Measurements from ENCODE around the gene PPM1M.
A peak's percentile ranks its signal among the peaks of the same experiment; 100 is the strongest.

PPM1M gene

DNA sequence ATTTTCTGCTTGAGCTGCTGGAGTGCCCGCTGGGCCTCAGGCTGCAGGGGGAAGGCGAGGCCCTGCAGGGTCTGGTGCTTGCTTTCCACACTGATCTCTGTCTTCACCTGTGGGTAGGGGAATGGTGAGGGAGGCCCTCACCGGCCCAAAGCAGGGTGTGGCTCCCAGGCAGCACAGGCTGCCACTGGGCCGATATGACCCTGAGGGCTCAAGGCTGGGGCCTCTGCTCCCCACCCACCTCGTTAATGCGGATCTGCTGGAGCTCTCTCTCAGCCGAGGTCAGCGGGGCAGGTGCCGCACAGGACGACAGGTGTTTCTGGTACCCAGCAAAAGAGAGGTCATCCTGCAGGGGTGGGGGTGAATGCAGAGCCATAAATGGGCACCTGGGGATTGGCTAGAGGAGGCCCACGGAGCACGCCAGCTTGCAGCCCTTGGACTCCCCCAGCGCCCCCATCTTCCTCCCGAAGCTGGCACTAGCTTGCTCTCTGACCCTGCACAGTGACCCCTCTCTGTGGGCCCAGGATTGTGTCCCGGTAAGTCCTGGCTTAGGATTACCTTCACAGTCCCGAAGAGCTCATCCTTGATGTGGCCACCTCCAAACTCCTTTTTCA lies 14.6 kb upstream of the PPM1M start:
- no peak for DNase-seq (ENCODE audit: low read depth, low spot score)

DNA sequence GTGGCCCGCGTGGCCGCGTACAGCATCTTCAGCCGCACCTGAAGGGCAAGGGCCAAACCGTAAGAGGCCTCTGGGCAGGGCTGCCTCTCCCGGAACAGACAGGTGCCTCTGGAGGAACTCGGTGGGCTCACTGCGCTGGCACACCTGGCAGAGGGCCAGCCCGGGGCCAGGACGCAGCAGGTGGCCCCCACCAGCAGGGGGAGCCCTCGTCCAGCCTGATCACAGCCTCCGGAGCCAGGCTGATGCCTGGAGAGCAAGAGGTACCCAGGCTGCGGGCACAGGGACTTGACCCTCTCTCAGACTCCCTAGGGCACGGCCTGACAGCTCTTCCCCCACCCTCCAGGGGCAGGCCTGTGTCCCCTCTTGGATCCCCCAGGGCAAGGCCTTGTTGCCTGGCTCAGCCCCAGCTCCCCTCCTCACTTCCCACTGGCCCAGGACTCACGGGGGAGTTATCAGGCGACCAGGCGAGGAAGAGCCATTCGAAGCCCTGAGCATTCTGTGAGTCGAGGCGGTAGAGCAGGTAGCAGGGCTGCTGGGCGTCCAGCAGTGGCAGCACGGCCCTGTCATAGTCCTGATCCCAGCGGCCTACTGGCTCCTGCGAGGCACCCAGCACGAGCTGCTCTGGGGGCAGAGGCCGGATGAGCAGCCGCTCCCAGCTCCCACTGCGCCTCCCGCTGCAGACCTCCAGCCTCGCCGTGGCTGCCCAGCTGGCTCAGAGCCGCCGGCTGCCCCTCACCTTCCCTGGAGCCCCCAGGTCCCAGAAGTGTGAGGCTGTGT lies 13.9 kb upstream of the PPM1M start:
- peak; percentile 82 for DNase-seq (ENCODE audit: low read depth, low spot score)

DNA sequence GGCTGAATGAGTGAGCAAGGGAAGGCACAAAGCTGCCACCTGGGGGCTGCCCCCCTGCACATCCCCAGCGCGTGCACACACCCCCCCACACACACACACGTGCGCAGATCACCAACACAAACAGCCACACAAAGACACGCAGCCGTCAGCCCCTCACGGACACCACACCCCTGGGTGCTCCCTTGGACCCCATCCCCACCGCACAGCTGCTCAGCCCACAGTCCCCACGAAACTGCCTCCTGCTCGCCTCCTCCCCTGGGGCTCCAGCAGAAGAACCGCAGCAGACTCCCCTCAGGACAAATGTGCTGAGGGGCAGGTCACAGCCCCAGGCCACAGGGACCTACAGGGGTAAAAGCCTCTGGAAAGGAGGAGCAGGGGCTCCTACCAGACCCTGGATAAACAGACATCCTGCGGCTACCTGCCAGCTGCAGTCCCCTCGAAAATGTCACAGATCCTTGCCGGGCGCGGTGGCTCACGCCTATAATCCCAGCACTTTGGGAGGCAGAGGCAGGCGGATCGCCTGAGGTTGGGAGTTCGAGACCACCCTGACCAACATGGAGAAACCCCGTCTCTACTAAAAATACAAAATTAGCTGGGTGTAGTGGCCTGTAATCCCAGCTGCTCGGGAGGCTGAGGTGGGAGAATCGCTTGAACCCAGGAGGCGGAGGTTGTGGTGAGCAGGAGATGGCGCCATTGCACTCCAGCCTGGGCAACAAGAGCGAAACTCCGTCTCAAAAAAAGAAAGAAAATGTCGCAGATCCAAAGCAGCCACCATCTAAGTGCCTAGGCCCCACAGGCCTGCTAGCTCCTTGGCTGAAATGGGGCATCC lies 13.1 kb upstream of the PPM1M start:
- DNase-seq (ENCODE audit: low read depth, low spot score): no peak

DNA sequence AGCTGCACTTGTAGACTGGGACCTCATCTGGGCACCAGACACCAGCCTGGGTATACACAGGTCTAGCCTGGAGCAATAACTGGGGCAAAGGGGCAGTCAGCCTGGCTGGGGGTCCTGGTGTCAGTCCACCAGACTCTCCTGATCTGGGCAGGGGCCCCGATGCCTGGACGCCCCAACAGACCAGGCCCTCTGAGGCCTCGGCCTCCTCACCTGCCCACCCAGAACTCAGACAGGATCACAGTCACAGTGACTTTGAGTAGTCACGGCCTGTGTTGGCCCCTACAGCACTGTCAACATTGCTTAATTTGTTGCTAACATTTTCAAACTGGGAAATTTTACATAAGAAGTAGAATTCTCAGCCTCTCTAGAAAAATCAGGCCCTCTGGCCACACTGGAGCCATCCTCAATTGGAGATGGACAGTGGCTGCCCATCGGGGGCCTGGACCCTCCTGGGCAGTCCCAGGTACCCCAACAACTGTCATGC lies 12.4 kb upstream of the PPM1M start:
- no peak for DNase-seq (ENCODE audit: low read depth, low spot score)

DNA sequence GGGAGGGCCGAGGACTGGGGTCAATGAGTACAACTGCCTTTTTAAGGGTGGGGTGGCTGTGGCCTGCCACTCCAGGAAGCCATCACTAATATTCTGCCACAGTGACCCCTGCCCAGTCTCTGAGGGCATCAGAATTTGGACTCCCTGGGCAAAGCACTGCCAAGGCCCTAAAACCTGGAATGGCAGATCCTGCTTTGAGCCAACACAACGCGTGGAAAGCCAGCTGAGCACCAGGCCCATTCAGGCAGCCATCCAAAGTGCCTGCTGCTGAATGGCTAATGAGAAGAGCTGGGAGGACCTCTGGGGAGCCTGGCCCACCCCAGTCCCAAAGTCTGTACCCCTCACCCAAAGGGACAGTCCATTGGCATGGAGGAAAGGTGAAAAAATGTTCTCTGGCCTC lies 11.6 kb upstream of the PPM1M start:
- no peak for DNase-seq (ENCODE audit: low read depth, low spot score)

DNA sequence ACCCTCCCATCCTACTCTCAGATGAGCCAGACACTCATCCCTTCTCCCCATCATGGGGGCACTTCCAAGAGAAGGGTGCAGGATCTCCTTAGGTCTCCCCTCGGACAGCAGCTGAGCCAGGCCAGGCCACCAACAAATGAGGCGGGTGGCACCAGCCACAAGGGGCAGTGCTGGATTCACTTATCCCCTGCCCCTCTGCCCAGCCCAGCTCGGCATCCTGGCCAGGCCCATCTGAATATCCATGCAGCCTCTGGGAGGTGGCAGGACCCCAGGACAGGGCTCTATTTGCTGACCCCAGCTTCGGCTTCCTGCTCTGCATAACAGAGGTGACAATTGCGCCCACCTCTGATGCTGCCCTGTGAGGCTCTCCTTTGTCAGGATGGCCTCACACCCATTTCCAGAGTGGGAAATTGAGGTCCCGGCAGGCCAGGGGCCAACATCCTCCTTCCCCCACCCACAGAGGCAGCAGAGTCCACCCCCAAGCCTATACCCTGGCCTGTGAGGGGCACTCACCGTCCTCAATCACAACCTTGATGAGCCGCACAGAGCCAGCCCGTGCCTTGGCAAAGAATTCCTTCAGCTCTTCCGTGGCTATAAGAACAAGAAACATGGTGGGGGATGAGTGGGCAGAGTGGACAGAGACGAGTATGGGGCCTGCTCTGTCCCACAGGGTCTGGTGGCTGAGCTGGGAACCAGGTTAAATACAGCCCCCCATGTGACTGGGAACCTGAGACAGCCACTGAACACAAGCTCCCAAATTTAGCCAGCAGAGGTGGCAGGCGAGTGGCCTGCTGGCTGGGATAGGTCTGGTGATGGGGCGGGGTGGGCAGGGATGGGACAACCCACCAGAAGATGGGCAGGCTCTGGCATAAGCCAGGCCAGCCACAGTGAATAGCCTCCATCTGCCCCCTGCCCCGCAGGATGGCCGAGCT lies 10.8 kb upstream of the PPM1M start:
- DNase-seq (ENCODE audit: low read depth, low spot score): no peak

DNA sequence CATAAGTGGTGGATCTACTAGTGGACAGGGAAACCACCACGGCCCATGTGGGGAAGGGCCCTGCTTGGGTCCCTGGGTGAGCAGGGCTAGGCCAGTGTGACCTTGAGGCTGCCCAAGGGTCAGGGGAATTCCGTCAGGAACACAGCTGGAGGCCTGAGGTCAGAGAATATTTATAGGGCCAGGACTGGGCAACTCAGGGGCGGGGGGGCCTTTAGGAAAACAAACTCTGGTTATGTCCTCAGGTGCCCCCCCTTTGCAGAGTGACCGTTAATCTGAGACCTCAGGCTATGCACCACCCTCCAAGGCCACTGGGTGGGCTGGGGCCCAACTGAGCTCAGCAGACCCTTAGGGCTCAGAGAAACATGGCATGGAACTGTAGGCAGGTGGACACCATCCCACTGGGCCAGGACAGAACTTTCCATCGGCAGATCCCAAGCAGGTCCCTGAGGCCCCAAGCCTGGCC lies 9.1 kb upstream of the PPM1M start:
- DNase-seq (ENCODE audit: low read depth, low spot score): no peak

DNA sequence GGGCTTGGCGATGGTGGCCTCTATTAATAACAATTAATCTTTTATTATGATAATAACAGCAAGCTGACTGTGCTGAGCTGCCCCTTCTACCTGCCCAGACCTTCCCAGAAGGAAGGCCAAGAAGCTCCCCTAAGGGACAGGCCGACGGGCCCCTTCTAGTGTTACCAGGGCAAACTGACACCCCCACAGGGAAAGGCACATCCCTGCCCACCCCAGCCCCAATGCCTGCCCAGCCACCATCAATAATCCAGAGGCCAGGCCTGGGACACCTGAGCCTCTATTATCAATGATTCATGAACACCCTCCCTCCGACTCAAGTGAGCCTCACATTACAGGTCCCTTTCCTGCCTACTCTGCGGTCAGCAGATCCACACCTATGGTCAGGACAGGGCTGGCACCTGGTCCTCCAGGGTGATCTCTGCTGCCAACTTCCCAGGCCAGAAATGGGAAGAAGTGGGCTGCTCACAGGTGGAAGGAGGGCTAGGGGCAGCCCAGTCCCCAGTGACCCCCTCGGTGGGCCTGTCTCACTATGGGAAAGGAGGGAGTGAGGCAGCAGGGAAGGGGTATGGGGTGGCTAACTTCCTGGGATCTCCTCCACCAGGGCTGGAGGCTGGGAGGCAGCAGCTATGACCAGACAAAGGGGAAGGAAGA lies 8.4 kb upstream of the PPM1M start:
- DNase-seq (ENCODE audit: low read depth, low spot score): no peak

DNA sequence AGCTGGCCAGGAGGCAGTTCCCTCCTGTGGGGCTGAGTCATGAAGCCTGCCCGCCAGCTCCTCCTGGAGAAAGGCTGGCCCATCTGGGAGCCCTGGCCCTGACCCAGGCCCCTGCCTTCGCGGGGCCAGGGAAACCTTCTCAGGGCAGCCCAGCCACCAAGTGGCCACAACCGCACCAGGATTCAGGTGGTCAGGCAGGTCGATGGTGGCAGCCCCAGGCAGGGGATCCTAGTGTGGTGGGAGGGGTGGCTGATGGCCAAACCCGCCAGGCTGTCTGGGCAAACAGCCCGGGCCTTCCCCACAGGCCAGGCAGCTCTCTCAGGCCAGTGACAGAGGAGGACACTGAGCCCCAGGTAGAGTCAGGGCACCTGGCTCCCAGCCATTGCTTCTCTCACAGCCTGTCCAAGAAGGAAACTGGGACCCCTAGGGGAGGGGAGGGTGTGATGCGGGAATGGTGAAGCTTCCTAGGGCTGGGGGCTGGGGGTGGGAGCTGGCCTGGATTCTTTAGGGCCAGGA lies 7.8 kb upstream of the PPM1M start:
- no peak for DNase-seq (ENCODE audit: low read depth, low spot score)

DNA sequence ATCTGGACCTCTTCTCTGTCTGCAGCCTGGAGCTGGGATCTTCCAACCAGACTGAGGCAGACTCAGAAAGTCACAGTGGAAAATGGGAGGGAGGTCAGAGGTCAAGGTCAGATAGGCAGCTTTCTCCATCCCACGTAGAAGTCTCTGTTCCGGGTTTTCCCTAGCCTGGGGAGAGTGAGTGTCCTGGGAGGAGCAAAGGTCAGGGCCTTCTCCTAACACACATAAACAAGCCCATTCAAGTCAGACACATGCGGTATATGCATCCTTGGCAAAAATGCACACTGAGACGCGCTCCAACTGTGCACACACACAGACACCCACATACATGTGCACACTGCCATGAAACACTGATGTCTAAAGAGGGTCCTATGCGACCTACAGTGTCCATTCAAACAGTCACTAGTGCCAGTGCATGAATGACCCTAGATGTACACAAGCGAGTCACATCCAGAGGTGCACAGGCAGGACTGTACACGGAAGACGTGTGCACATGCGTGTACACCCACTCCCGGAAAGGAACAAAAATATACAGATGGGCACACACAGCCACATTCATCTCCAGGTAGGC lies 7.3 kb upstream of the PPM1M start:
- DNase-seq (ENCODE audit: low read depth, low spot score): no peak

DNA sequence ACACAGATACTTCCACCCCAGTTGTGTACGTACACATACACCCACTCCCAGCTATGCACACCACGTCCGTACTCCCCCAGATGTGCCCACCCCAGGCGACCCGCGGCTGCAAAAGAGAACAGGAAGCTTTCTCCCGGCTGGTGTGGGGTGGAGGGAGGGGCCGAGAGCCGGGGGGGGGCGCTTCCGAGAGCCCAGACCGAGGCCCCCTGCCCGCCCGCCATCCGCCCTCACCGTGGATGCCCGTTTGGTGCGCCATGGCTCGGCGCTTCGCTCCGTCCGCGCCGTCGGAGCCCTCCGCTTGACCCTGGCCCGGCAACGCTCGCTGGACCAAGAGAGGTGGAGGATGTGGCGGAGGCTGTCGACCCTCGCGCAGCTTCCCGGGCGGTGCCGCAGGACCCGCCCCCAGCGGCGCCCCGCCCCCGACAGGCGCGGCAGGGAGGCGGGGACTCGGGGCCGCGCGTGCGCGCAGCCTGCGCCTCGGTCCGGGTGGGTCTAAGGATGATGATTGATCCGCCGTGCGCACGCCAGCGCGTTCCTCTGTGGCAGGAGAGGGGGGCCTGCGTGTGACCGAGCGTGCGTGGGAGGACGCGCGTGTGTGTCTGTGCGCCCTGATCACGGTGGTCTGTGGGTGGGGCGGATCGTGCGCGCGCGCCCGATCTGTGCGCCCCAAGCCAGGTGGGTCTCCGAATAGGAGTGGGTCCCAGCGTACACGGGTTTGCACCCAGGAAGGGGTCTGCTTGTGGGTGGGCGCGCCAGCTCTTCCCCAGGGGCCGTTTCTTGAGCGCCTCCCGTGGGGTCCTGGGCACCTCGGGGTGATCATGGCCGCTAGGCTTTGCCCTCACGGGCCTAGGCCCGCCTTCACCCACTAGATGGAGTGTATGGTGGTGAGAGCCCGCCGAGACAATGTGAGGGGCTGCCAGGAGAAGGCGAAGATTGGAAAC lies 6.5 kb upstream of the PPM1M start, which contains the start of gene TWF2:
Gene TWF2, minus strand, starts transcription at position 398 of the 941 bp plus-strand sequence. Its CDS starts 142 bp downstream, at position 256.
- peak; percentile 77 for DNase-seq (ENCODE audit: low read depth, low spot score)

DNA sequence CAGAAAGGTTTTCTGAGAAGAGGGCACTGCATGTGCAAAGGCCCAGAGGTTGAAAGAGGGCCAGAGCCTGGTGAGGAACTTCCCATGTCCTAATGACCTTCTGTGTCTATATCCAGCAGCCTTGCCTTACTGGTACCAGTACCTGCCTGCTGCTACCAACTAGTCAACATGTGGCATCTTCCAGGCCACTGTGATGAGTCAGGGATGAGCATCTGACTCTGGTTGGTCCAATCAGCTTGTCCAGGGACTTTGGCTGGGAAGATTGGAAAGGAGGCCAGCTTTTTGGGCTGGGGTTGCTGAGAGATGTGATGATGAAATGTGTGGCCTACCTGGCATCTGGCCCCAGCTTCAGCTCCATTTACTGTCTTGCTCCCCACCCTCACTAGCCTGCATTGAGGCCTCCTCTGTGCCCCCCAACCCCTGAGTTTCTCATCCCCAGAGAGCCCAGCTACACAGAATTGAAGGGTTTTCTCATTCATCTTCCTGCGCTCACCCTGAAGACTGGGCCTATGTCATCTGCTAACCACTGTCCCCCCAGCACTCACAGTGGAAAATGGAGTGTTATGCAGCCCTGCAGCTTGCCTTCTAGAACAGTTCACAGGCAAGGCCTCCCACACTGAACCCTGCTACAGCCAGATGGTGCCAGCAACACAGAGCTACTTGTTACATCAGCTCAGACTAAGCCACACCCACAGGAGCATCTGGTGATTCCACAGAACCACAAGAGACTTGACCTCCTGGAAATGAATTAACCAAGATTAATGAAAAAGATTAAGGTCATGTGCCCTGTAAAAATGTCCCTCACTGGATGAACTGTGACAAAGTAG lies 5.3 kb upstream of the PPM1M start:
- no peak for DNase-seq (ENCODE audit: low read depth, low spot score)

DNA sequence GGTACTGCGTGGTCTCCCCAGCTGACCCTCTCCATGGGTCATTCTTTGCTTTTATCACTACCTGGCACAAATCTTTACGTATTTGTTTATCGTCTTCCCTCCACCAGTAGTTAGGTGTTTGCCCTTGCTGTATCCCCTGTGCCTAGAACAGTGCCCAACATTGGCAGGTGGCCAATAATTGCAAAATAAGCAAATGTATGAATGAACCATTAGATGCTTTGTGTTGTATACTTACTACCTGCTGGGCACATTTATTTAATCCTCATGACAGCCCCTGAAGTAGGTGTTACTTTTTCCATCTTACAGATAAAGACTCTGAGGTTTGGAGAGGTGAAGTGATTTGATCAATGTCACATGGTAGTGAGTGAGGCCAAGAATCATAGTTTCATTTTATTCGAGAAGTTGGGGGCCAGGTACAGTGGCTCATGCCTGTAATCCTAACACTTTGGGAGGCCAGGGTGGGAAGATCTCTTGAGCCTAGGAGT lies 4.6 kb upstream of the PPM1M start:
- DNase-seq (ENCODE audit: low read depth, low spot score): no peak

DNA sequence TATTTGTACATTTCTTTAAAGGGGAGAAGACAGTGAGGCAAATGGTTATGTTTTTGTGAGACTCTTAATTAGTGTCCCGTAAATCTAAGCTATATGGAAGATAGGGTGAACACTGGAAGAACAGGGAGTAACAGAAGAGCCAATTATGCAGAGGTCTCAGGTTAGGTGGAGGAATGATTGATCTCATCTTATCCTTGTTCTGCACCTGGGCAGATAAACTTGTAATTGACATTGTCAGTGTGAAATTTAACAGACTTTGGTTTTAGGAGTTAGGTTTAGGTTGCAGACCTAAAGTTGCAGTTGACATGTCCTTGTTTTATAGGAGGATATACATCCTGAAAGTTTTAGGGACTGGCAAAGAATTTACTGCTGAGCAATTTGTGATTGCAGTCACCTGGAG lies 3.5 kb upstream of the PPM1M start:
- DNase-seq (ENCODE audit: low read depth, low spot score): no peak

DNA sequence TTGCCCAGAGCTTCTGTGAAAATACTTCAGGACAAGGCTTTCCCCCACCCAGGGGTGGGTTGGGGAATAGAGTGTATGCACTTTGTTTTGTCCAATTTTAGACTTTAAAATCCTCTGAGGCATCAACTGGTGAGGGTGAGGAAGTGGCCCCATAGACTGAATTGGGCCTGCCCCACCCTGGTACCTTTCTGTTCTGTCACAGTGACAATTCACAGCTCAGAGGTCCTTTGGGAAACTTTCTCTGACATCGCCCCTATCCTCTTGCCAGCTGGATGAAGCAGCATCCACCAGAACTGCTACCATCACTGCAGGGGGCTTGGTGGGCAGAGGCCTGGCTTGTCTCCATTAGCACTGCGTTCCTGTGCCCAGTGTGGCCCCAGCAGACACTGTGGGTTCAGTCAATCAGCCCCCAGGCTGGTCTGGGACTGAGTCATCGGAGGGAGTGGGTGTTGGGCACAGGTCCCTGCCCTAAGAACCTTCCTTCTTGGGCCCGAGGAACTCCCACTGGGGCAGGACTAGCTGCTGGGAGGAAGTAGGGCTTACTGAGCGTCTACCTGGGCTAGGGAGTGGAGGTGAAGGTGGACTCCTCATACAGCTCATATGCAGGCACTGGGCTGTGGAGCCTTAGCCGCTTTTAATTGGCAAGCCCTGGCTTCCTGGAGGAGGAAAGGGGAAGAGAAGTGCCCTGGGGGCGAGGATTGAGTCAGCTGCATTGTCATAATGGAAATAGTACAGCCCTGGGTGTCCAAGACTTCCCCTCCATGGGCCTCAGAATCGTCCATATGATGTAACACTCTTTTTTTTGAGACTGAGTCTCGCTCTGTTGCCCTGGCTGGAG lies 1.5 kb upstream of the PPM1M start:
- DNase-seq (ENCODE audit: low read depth, low spot score): no peak

DNA sequence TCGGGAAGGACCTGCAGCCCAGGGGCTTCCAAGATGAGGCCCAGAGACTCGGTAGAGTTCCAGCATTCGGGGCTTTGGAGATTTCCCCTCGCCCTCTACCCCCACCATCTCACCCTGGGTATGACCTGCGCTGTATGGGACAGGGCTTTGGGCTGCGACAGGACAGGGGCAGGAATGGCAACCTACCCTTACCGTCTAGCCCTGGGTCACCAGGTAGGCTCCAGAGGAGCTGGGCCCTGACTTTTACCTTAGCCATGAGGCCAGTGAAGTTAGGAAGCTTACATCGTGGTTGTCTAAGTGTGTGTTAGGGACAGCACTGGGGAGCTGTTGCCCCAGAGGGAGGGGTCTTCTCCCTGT lies 683 bp downstream of the PPM1M start:
- no peak for DNase-seq (ENCODE audit: low read depth, low spot score)

Data from activated naive CD8-positive, alpha-beta T cell treated with anti-CD3 and anti-CD28 coated beads, Interleukin-2, amount 50 U/mL, for 16 hours (primary cell).